Hepatocyte (in vitro differentiated cells): ENCODE data around the gene ITPR2. TPM values are rescaled to one million over a fixed set of nuclear protein-coding genes. Genes with fewer than 3 reads are reported as not detected.

ENCODE experiments used
- DNase-seq: peaks from one replicate; pipeline ENCODE4 v3.0.0-alpha.2; 2016; ENCODE audit warnings: low spot score
- H2AFZ ChIP-seq: fragments of 200-600 bp; sonication (generic); 2 replicates; pipeline ENCODE4 v1.6.0; 2016; ENCODE audit warnings: antibody characterized with exemption, mild to moderate bottlenecking
- H3K27ac ChIP-seq: fragments of 200-600 bp; sonication (generic); 2 replicates; pipeline ENCODE4 v1.5.1; 2016; ENCODE audit warnings: mild to moderate bottlenecking
- H3K27me3 ChIP-seq: fragments of 200-600 bp; sonication (generic); 2 replicates; pipeline ENCODE4 v1.6.1; 2016
- H3K36me3 ChIP-seq: fragments of 200-600 bp; sonication (generic); replicated peaks from 2 replicates; pipeline ENCODE4 v1.5.1; 2016; ENCODE audit warnings: low read depth; ENCODE audit not compliant: insufficient read depth
- H3K4me1 ChIP-seq: fragments of 200-600 bp; sonication (generic); 2 replicates; pipeline ENCODE4 v1.5.1; 2016; ENCODE audit warnings: mild to moderate bottlenecking, moderate library complexity; ENCODE audit not compliant: insufficient read depth
- H3K4me2 ChIP-seq: fragments of 200-600 bp; sonication (generic); 2 replicates; pipeline ENCODE4 v1.6.0; 2016
- H3K4me3 ChIP-seq: fragments of 200-600 bp; sonication (generic); 2 replicates; pipeline ENCODE4 v1.5.1; 2016; ENCODE audit warnings: mild to moderate bottlenecking
- H3K79me2 ChIP-seq: fragments of 200-600 bp; sonication (generic); 2 replicates; pipeline ENCODE4 v1.6.0; 2017; ENCODE audit warnings: mild to moderate bottlenecking
- H3K9me2 ChIP-seq: fragments of 200-600 bp; sonication (generic); replicated peaks from 2 replicates; pipeline ENCODE4 v1.6.0; 2017; ENCODE audit warnings: mild to moderate bottlenecking; ENCODE audit not compliant: insufficient read depth
- H3K9me3 ChIP-seq: fragments of 200-600 bp; sonication (generic); 2 replicates; pipeline ENCODE4 v1.5.1; 2016; ENCODE audit warnings: low read depth, mild to moderate bottlenecking
- H4K20me1 ChIP-seq: fragments of 200-600 bp; sonication (generic); 2 replicates; pipeline ENCODE4 v1.6.0; 2016; ENCODE audit warnings: mild to moderate bottlenecking; ENCODE audit not compliant: insufficient read depth, poor library complexity, severe bottlenecking
- CTCF ChIP-seq: fragments of 200-600 bp; sonication (generic); IDR thresholded peaks from 2 replicates; pipeline ENCODE4 v1.5.1; 2016; ENCODE audit warnings: antibody characterized with exemption, mild to moderate bottlenecking; ENCODE audit not compliant: poor library complexity
- EZH2 ChIP-seq: fragments of 200-600 bp; sonication (generic); IDR thresholded peaks from 2 replicates; pipeline ENCODE4 v1.6.1; 2016; ENCODE audit warnings: antibody characterized with exemption, mild to moderate bottlenecking, borderline replicate concordance
- EZH2phosphoT487 ChIP-seq: fragments of 200-600 bp; sonication (generic); IDR thresholded peaks from one replicate; pipeline ENCODE4 v1.6.1; 2018; ENCODE audit warnings: antibody characterized with exemption, mild to moderate bottlenecking, low read depth, moderate library complexity; ENCODE audit not compliant: unreplicated experiment, severe bottlenecking
- WGBS: methylation state at CpG from one replicate; pipeline ENCODE4 v1.1.6; 2016; ENCODE audit warnings: low lambda C conversion rate; ENCODE audit errors: missing lambda C conversion rate; 5-methylcytosine and 5-hydroxymethylcytosine counted together
- polyA plus RNA-seq: library from polyadenylated mRNA; unstranded; fragments of >200 nt; fragmentation: Nextera tagmentation; extraction: Ambion mirVana; gene quantifications from 2 replicates; pipeline ENCODE4 v1.2.1, GENCODE V29; 2016
- total RNA-seq: library from RNA; depleted of rRNA; stranded (reverse); fragments of >200 nt; gene quantifications from 2 replicates; pipeline ENCODE4 v1.2.3, GENCODE V29; 2014

ITPR2 gene
- total and polyA plus RNA-seq, 2 experiments from 2014 or later, result 22.0 to 51.4 TPM

DNA sequence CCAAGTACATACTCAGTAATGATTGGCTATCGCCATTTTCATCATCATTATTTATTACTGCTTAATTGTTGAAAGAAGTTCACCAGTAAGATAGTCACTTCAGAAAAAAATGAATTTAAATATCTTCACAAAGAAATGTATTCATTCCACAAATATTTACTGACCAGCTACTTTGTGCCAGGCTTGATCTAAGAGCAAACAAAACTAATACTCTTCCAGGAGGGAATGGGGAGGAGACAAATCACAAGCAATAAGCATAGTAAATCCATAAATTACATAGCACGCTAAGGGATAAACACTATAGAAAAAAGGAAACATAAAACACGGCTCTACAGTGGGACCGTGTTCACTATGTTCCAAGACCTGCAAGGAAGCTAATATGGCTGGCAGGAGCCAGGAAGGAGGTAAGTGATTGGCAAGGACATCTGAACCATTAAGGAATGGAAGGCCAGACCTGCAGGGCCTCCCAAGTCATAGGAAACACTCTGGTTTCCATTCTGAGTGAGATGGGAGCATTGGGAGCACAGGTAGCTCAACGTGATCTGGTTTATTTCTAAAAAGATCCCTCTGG, 27.5 kb downstream of the ITPR2 start:
- no peaks in the 10 kb centered on the region for H3K9me2 ChIP-seq
- H4K20me1 ChIP-seq, result peaks cover 5% of the 10 kb centered on the region
- no peak overlapping the region for H2AFZ ChIP-seq
- WGBS, result 81% methylated on average over 5 of the region's 5 CpGs
- no peak overlapping the region for H3K4me2 ChIP-seq
- peaks cover 67% of the 10 kb centered on the region for H3K79me2 ChIP-seq
- no peaks in the 10 kb centered on the region for H3K9me3 ChIP-seq
- no peaks in the 10 kb centered on the region for H3K27me3 ChIP-seq
- H3K4me3 ChIP-seq, result no peak overlapping the region
- TF ChIP-seq CTCF (no peak), EZH2 (no peak)
- H3K27ac ChIP-seq, result no peak overlapping the region
- DNase-seq, result no peak
- no peaks in the 10 kb centered on the region for H3K4me1 ChIP-seq
- no peaks in the 10 kb centered on the region for H3K36me3 ChIP-seq

DNA sequence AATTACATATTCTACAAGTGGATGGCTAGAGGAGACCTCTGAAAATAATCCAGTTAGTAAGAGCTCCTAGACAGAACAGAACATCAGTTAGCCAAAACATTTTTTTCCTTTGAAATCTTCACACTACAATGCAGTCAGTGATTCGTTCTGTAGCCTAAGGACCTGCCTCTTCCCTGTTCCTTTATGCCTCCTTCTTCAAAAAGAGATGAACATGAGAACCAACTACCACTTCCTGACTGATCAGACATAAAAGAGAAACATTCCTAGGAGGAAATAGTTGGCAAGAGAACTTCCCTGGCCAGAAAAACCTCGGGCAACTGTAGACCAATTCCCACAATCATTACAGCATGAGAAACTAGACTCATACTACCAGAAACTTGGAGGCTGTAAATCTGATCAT, 29.4 kb downstream of the ITPR2 start:
- 72% methylated on average over 2 of the region's 2 CpGs for WGBS
- H3K27ac ChIP-seq, result no peak overlapping the region

GRCh38 chr12:26801486-26801885, 31.5 kb downstream of the ITPR2 start:
- TF ChIP-seq CTCF, result no peak
- TF ChIP-seq EZH2, result no peak
- no peak for TF ChIP-seq EZH2phosphoT487
- H3K9me3 ChIP-seq, result no peaks in the 10 kb centered on the region
- H3K9me2 ChIP-seq, result no peaks in the 10 kb centered on the region
- 94% methylated on average over 1 of the region's 1 CpG for WGBS
- no peaks in the 10 kb centered on the region for H3K36me3 ChIP-seq
- peaks cover 5% of the 10 kb centered on the region for H4K20me1 ChIP-seq
- H2AFZ ChIP-seq, result no peak overlapping the region
- H3K79me2 ChIP-seq, result peaks cover 60% of the 10 kb centered on the region
- no peak for DNase-seq
- H3K27me3 ChIP-seq, result no peaks in the 10 kb centered on the region
- no peak overlapping the region for H3K27ac ChIP-seq
- no peak overlapping the region for H3K4me3 ChIP-seq
- no peaks in the 10 kb centered on the region for H3K4me1 ChIP-seq
- no peak overlapping the region for H3K4me2 ChIP-seq

More for the DNA sequence above, 29.4 kb downstream of the ITPR2 start:
- no peak for DNase-seq
- no peaks in the 10 kb centered on the region for H3K9me3 ChIP-seq
- peaks cover 60% of the 10 kb centered on the region for H3K79me2 ChIP-seq
- no peaks in the 10 kb centered on the region for H3K36me3 ChIP-seq
- no peak overlapping the region for H3K4me3 ChIP-seq
- H3K4me2 ChIP-seq, result no peak overlapping the region
- H3K4me1 ChIP-seq, result no peaks in the 10 kb centered on the region
- H3K9me2 ChIP-seq, result no peaks in the 10 kb centered on the region
- TF ChIP-seq EZH2 (no peak), CTCF (no peak), EZH2phosphoT487 (no peak)
- H2AFZ ChIP-seq, result no peak overlapping the region
- H3K27me3 ChIP-seq, result no peaks in the 10 kb centered on the region
- peaks cover 5% of the 10 kb centered on the region for H4K20me1 ChIP-seq
